ENCODE results near the gene SERPINI2.

SERPINI2 gene, protein sequence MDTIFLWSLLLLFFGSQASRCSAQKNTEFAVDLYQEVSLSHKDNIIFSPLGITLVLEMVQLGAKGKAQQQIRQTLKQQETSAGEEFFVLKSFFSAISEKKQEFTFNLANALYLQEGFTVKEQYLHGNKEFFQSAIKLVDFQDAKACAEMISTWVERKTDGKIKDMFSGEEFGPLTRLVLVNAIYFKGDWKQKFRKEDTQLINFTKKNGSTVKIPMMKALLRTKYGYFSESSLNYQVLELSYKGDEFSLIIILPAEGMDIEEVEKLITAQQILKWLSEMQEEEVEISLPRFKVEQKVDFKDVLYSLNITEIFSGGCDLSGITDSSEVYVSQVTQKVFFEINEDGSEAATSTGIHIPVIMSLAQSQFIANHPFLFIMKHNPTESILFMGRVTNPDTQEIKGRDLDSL
- 0 reads per million in 3 donors for total RNA-seq

DNA sequence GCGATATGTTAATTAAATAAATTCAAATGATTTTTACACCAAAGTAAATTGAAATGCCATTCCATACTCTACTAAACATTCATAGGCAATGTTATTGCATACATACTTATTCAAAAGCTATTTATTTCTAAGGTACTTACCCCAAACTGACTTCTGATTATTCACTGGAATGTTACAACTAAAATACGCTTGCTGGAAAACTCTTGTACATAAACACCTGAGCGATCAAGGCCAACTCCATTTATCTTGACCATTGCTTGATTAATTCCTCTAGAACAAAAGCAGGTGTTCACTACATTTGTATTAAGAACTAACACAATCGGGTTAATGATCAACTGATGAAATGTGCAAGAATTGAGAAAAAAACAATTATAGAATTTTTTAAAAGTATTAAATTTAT, at the start of gene SERPINI2:
SERPINI2 (minus strand) TSS at position 180 of the 400 bp plus-strand sequence. CDS start 2,208 bp downstream, outside the sequence.
- no peaks in the 10 kb centered on the region for H3K9me3 ChIP-seq (ENCODE audit: control insufficient read depth, low read length)

DNA sequence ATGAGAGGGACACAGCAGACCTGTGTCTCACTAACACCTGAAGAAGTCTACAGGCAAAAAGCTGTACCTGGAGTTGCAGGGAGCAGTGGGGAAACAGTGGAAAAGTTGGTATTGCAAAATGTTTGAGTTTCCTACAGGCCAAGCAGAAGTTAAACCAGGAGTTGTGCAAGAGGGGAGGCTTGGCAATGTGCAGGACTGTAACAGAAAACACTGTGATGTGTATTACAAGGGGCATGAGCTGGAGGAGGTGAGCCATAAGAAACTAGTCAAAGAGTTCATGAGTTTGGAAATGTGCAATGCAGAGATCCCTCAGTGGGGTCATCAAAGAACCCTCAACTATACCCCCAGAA, 47.1 kb upstream of the SERPINI2 start:
- no peaks in the 10 kb centered on the region for H3K36me3 ChIP-seq (ENCODE audit: control insufficient read depth, insufficient read depth, low read length)
- H3K4me1 ChIP-seq (ENCODE audit: control insufficient read depth, insufficient read depth, low read length, poor library complexity, severe bottlenecking), result no peaks in the 10 kb centered on the region
- no peak overlapping the region for H3K27ac ChIP-seq (ENCODE audit: insufficient read depth, low read length, poor library complexity, severe bottlenecking)
- no peak for DNase-seq
- no peak overlapping the region for H3K4me3 ChIP-seq (ENCODE audit: insufficient read depth, low read depth, low read length, poor library complexity, severe bottlenecking)
- H3K9me3 ChIP-seq (ENCODE audit: control insufficient read depth, low read length), result no peaks in the 10 kb centered on the region
- H3K27me3 ChIP-seq (replicated peaks; ENCODE audit: control insufficient read depth, insufficient read depth, low read length, poor library complexity, severe bottlenecking), result no peaks in the 10 kb centered on the region

More for the DNA sequence above, at the start of gene SERPINI2:
- no peaks in the 10 kb centered on the region for H3K27me3 ChIP-seq (replicated peaks; ENCODE audit: control insufficient read depth, insufficient read depth, low read length, poor library complexity, severe bottlenecking)
- no peaks in the 10 kb centered on the region for H3K36me3 ChIP-seq (ENCODE audit: control insufficient read depth, insufficient read depth, low read length)
- H3K27ac ChIP-seq (ENCODE audit: insufficient read depth, low read length, poor library complexity, severe bottlenecking), result no peak within 1 kb of the TSS
- H3K4me3 ChIP-seq (ENCODE audit: insufficient read depth, low read depth, low read length, poor library complexity, severe bottlenecking), result no peak within 1 kb of the TSS
- DNase-seq, result no peak
- no peaks in the 10 kb centered on the region for H3K4me1 ChIP-seq (ENCODE audit: control insufficient read depth, insufficient read depth, low read length, poor library complexity, severe bottlenecking)

DNA sequence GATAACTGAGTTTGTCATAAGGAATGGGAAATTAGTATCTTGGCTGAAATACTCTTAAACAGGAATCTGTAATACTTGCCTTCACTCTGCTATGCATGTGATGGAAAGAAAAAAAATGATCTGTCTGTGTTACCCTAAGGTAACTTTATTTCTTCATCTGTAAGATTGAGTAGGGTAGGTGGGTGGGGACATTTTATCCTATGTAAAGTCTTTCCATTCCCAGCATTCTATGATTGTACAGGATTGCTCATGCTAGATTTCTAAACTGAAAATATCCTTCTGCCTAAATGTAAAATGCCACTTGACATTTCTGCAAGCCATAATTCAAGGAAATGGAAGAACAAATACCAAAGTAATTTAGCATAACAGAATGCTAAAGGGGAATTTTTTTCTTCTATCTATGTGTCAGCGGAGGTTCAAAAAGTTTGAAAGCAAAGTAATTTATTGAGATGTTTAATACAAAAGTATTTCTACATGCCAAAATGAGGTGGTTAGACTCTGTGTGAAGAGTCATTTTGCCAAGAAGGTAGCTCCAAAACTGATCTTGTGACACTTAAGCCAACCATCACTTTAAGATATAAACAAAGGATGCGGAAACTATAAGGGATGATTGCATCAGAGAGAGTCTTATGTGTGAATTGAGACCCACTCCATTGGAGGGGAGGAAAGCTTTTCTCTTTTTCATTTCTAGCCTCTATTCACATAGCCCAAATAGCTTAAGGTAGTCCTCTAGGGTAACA, 46.6 kb upstream of the SERPINI2 start:
- Histone ChIP-seq H3K4me1 (ENCODE audit: control insufficient read depth, insufficient read depth, low read length, poor library complexity, severe bottlenecking) (no peaks in the 10 kb centered on the region), H3K4me3 (ENCODE audit: insufficient read depth, low read depth, low read length, poor library complexity, severe bottlenecking) (no peak overlapping the region), H3K27ac (ENCODE audit: insufficient read depth, low read length, poor library complexity, severe bottlenecking) (no peak overlapping the region), H3K36me3 (ENCODE audit: control insufficient read depth, insufficient read depth, low read length) (no peaks in the 10 kb centered on the region), H3K9me3 (ENCODE audit: control insufficient read depth, low read length) (no peaks in the 10 kb centered on the region), H3K27me3 (replicated peaks; ENCODE audit: control insufficient read depth, insufficient read depth, low read length, poor library complexity, severe bottlenecking) (no peaks in the 10 kb centered on the region)
- DNase-seq, result no peak

DNA sequence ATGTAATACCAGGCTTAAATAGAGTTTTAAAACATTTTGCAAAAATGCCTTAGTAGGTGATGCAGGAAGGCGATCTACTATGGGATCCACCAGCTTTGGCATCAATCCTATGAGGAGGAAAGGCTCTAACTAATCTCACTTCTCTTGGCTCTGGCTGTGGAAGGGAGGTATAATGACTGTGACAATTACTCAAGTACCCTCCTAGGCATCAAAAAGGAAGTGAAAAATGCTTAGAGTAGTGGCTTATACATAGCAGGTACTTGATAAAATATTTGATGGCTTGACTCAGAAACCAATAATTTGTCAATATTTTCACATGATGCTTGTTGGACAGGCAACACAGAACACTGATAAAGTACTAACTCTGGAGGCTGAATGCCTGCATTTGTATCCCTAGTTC, 34.1 kb upstream of the SERPINI2 start:
- no peaks in the 10 kb centered on the region for H3K27me3 ChIP-seq (replicated peaks; ENCODE audit: control insufficient read depth, insufficient read depth, low read length, poor library complexity, severe bottlenecking)
- H3K4me3 ChIP-seq (ENCODE audit: insufficient read depth, low read depth, low read length, poor library complexity, severe bottlenecking), result no peak overlapping the region
- H3K36me3 ChIP-seq (ENCODE audit: control insufficient read depth, insufficient read depth, low read length), result no peaks in the 10 kb centered on the region
- DNase-seq, result no peak
- no peaks in the 10 kb centered on the region for H3K4me1 ChIP-seq (ENCODE audit: control insufficient read depth, insufficient read depth, low read length, poor library complexity, severe bottlenecking)
- no peaks in the 10 kb centered on the region for H3K9me3 ChIP-seq (ENCODE audit: control insufficient read depth, low read length)
- H3K27ac ChIP-seq (ENCODE audit: insufficient read depth, low read length, poor library complexity, severe bottlenecking), result no peak overlapping the region

DNA sequence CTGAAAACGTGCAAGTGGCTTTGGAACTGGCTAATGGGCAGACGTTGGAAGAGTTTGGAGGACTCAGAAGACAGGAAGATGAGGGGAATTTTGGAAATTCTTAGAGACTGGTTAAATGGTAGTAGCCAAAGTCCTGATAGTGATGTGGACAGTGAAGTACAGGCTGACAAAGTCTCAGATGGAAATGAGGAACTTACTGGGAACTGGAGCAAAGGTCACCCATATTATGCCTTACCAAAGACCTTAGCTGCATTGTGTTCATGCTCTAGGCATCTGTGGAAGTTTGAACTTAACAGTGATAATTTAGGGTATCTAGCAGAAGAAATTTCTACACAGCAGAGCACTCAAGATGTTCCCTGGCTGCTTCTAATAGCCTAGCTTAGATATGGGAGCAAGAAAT, 28.6 kb upstream of the SERPINI2 start:
- Histone ChIP-seq H3K27ac (ENCODE audit: insufficient read depth, low read length, poor library complexity, severe bottlenecking) (no peak overlapping the region), H3K4me3 (ENCODE audit: insufficient read depth, low read depth, low read length, poor library complexity, severe bottlenecking) (no peak overlapping the region), H3K27me3 (replicated peaks; ENCODE audit: control insufficient read depth, insufficient read depth, low read length, poor library complexity, severe bottlenecking) (no peaks in the 10 kb centered on the region), H3K9me3 (ENCODE audit: control insufficient read depth, low read length) (no peaks in the 10 kb centered on the region), H3K4me1 (ENCODE audit: control insufficient read depth, insufficient read depth, low read length, poor library complexity, severe bottlenecking) (no peaks in the 10 kb centered on the region), H3K36me3 (ENCODE audit: control insufficient read depth, insufficient read depth, low read length) (no peaks in the 10 kb centered on the region)
- DNase-seq, result no peak

DNA sequence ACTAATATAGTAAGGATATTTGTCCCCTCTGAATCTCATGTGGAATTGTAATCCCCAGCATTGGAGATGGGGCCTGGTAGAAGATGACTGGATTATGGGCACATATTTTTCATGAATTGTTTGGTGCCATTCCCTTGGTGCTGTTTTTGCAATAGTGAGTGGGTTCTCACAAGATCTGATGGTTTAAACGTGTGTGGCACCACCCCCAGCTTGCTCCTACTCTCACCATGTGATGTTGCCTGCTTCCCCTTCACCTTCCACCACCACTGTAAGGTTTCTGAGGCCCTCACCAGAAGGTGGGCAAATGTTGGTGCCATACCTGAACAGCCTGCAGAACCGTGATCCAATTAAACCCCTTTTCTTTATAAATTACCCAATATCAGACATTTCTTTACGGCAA, 28.1 kb upstream of the SERPINI2 start:
- Histone ChIP-seq H3K27me3 (replicated peaks; ENCODE audit: control insufficient read depth, insufficient read depth, low read length, poor library complexity, severe bottlenecking) (no peaks in the 10 kb centered on the region), H3K4me1 (ENCODE audit: control insufficient read depth, insufficient read depth, low read length, poor library complexity, severe bottlenecking) (no peaks in the 10 kb centered on the region), H3K27ac (ENCODE audit: insufficient read depth, low read length, poor library complexity, severe bottlenecking) (no peak overlapping the region), H3K9me3 (ENCODE audit: control insufficient read depth, low read length) (no peaks in the 10 kb centered on the region), H3K36me3 (ENCODE audit: control insufficient read depth, insufficient read depth, low read length) (no peaks in the 10 kb centered on the region), H3K4me3 (ENCODE audit: insufficient read depth, low read depth, low read length, poor library complexity, severe bottlenecking) (no peak overlapping the region)
- DNase-seq, result no peak

DNA sequence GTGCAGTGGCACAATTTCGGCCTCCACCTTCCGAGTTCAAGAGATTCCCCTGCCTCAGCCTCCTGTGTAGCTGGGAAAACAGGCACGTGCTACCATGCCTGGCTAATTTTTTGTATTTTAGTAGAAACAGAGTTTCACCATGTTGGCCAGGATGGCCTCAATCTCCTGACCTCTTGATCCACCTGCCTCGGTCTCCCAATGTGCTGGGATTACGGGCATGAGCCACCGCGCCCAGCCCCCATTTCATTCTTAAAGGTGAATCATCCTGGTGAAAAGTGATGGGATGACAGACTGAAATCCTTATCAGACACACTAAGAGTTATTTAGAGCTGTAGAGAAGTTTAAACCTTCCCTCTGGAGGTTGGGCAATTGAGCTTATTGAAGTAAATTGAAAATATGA, 24.1 kb upstream of the SERPINI2 start:
- Histone ChIP-seq H3K4me3 (ENCODE audit: insufficient read depth, low read depth, low read length, poor library complexity, severe bottlenecking) (no peak overlapping the region), H3K9me3 (ENCODE audit: control insufficient read depth, low read length) (no peaks in the 10 kb centered on the region), H3K27me3 (replicated peaks; ENCODE audit: control insufficient read depth, insufficient read depth, low read length, poor library complexity, severe bottlenecking) (no peaks in the 10 kb centered on the region), H3K27ac (ENCODE audit: insufficient read depth, low read length, poor library complexity, severe bottlenecking) (no peak overlapping the region), H3K36me3 (ENCODE audit: control insufficient read depth, insufficient read depth, low read length) (no peaks in the 10 kb centered on the region), H3K4me1 (ENCODE audit: control insufficient read depth, insufficient read depth, low read length, poor library complexity, severe bottlenecking) (no peaks in the 10 kb centered on the region)
- no peak for DNase-seq

DNA sequence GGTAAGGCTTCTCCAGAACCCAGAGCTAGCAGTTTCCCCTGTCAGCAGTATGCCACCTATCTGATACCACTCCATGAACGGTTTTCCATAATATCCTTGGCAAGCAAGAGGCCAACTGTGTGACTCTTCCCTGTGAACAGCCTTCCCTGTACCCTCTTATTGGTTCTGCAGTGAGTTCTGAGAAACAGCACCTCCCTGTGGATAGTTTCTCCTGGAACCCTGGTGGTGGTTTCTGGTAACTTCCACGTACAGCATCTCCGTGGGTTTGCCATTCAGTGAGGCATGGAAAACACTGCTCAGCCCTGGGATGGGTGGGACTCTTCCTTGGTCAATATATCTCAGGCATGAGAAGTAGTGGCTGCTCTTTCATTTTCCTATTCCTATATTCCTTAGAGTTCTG, 19.4 kb upstream of the SERPINI2 start:
- H3K36me3 ChIP-seq (ENCODE audit: control insufficient read depth, insufficient read depth, low read length), result no peaks in the 10 kb centered on the region
- no peak overlapping the region for H3K27ac ChIP-seq (ENCODE audit: insufficient read depth, low read length, poor library complexity, severe bottlenecking)
- no peak overlapping the region for H3K4me3 ChIP-seq (ENCODE audit: insufficient read depth, low read depth, low read length, poor library complexity, severe bottlenecking)
- no peaks in the 10 kb centered on the region for H3K9me3 ChIP-seq (ENCODE audit: control insufficient read depth, low read length)
- H3K27me3 ChIP-seq (replicated peaks; ENCODE audit: control insufficient read depth, insufficient read depth, low read length, poor library complexity, severe bottlenecking), result no peaks in the 10 kb centered on the region
- H3K4me1 ChIP-seq (ENCODE audit: control insufficient read depth, insufficient read depth, low read length, poor library complexity, severe bottlenecking), result no peaks in the 10 kb centered on the region
- no peak for DNase-seq

DNA sequence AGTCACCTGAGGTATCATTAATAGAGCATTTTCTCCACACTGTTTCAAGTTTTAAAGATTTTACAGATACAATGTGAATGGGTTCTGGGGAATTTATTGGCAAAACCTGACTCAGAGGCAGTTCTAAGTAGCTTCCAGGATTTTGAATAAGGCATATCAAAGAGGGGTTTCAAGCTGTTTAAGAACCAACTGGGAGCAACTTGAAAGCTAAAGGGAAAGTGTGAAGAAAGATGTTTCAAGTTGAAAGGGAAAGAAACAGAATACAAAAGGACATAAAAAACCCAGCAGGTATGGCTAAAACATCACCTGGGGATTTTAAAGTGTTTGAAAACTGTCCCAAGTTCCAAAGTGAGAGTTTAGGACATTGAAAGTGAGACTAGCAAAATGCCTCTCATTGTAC, 17.8 kb upstream of the SERPINI2 start:
- no peak for DNase-seq
- Histone ChIP-seq H3K4me3 (ENCODE audit: insufficient read depth, low read depth, low read length, poor library complexity, severe bottlenecking) (no peak overlapping the region), H3K27ac (ENCODE audit: insufficient read depth, low read length, poor library complexity, severe bottlenecking) (no peak overlapping the region), H3K27me3 (replicated peaks; ENCODE audit: control insufficient read depth, insufficient read depth, low read length, poor library complexity, severe bottlenecking) (no peaks in the 10 kb centered on the region), H3K36me3 (ENCODE audit: control insufficient read depth, insufficient read depth, low read length) (no peaks in the 10 kb centered on the region), H3K9me3 (ENCODE audit: control insufficient read depth, low read length) (no peaks in the 10 kb centered on the region), H3K4me1 (ENCODE audit: control insufficient read depth, insufficient read depth, low read length, poor library complexity, severe bottlenecking) (no peaks in the 10 kb centered on the region)

DNA sequence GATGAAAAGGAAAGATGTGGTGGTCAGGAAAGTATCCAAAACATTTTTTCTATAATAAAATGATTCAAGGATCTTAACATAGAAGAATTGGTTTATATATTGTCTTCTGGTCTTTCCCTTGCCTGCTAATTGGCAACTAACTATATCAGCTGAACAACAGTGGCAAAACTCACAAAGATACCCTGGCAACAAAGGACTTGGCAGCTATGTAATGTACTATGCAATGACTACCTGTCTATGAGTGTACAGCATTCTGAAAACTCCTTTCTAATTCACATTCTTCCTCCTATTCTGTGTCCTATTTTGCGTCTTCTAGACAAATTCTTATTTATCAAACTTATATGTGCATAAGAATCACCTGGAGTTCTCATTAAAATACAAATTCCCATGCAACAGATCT, 15.7 kb upstream of the SERPINI2 start:
- DNase-seq, result no peak
- Histone ChIP-seq H3K27me3 (replicated peaks; ENCODE audit: control insufficient read depth, insufficient read depth, low read length, poor library complexity, severe bottlenecking) (no peaks in the 10 kb centered on the region), H3K27ac (ENCODE audit: insufficient read depth, low read length, poor library complexity, severe bottlenecking) (no peak overlapping the region), H3K4me1 (ENCODE audit: control insufficient read depth, insufficient read depth, low read length, poor library complexity, severe bottlenecking) (no peaks in the 10 kb centered on the region), H3K36me3 (ENCODE audit: control insufficient read depth, insufficient read depth, low read length) (no peaks in the 10 kb centered on the region), H3K4me3 (ENCODE audit: insufficient read depth, low read depth, low read length, poor library complexity, severe bottlenecking) (no peak overlapping the region), H3K9me3 (ENCODE audit: control insufficient read depth, low read length) (no peaks in the 10 kb centered on the region)

Data from effector memory CD4-positive, alpha-beta T cell (primary cell).